HG03196 (cell line): Measurements from ENCODE around the gene FNDC5.

ENCODE experiments used
- ATAC-seq: cut with Tn5 transposase; IDR thresholded peaks from one replicate; pipeline ENCODE4 v1.9.1; 2021; ENCODE audit not compliant: unreplicated experiment

The FNDC5 gene

DNA sequence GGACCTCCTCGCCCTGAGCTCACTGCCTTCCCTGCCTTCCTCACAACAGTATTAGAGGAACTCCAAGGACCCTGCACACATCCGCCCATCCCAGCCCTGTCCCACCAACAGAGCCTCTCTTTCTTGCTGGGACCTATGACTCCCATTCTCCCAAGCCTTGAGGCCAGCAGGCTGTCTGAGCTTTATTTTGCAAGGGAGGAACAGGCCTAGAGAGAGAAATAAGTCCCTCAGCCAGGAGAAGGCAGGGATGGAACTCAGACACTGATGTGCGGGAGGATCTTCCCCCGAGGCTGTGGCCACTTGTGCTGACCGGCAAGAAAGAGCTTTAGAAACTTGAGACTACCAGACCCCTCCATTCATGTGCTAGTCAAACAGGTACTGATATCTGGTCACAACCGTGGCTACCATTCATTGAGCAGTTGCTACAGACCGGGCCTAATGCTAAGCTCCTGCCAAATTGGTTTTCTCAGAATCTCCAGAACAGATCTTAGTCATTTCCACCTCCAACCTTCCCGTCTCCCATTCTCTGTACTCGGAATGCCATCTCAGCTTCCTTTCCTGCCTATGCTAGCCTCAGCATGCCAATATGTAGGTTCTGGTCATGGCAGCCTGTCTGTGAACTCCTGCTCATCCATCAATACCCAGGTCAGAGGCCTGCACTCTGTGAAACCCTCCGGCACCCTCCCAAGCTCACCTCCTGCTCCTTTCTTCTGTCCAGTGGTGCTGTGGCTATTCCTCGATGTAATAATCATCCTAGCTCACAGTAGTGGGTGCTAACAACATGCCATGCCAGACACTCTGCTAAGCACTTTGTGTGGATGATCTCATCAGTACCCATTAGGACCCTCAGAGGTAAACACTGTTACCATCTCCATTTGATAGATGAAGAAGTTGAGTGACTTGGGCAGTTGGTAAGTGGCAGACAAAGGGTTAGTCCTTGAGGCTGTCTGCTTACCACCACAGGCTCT lies 26.7 kb upstream of the FNDC5 start:
- ATAC-seq = no peak

DNA sequence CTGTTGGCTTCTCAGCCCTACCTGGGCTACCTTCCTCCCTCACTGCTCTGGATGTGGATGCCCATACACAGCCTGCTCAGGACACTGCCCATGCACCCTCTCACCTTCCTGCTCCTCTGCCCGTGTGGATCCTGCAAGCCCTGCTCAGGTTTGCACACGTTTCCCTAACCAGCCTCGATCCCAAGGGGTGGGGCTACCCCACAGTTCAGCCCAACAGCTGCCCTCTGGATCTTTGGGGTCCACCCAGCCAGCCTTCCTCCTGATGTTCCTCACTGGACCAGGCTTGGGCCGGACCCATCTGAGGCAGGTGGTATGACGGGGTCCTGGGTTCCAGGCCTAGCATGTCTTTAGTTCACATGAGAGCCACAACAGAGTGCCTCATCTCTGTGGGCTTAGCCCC lies 25.7 kb upstream of the FNDC5 start:
- no peak for ATAC-seq

GRCh38 chr1:32895325-32896215 lies 24.9 kb upstream of the FNDC5 start:
- no peak for ATAC-seq

DNA sequence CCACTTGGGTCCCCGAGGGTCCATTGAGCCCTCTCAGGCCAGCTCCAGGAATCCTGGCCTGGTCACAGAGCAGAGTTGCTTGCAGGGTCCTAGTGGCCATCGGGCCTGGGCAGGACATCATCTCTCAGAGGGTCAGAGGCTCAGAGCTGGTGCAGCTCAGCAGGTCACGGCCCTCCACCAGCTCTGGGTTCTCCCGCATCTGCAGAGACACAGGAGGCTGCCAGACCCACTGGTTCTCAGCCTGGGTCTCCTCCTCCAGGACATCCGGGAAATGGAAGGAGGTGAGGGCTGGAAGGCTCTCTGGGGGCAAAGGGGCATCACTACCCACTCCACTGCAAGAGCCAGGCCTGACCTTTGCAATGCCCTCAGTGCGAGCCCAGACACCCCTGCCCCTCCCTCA lies 24.0 kb upstream of the FNDC5 start:
- no peak for ATAC-seq

DNA sequence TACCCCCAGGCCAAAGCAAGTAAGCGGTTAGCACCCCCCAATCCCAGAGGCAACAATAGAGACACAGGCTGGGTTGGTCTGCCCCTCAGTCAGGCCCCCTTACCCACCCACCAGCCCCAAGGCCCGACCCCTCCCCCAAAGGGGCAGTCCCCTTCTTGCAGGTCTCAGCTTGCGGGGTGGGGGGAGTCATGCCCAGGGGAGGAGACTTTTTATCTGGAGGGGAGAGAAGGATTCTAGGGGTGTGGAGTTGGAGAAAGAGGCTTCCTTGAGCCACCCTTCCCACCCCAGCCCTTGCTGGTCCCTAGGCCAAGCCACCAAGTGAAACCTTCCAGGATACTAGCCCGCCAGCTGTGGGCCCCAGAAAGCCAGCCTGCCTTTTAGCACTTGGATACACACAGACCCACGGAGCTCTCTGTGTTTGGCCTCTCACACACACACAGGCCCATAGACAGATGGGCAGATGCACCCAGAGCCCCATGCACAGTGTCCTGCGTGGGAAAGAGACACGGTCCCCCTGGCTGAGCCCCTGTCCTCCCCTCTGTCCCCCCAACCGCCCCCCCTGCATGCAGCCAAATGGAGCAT lies 23.4 kb upstream of the FNDC5 start:
- no peak for ATAC-seq

DNA sequence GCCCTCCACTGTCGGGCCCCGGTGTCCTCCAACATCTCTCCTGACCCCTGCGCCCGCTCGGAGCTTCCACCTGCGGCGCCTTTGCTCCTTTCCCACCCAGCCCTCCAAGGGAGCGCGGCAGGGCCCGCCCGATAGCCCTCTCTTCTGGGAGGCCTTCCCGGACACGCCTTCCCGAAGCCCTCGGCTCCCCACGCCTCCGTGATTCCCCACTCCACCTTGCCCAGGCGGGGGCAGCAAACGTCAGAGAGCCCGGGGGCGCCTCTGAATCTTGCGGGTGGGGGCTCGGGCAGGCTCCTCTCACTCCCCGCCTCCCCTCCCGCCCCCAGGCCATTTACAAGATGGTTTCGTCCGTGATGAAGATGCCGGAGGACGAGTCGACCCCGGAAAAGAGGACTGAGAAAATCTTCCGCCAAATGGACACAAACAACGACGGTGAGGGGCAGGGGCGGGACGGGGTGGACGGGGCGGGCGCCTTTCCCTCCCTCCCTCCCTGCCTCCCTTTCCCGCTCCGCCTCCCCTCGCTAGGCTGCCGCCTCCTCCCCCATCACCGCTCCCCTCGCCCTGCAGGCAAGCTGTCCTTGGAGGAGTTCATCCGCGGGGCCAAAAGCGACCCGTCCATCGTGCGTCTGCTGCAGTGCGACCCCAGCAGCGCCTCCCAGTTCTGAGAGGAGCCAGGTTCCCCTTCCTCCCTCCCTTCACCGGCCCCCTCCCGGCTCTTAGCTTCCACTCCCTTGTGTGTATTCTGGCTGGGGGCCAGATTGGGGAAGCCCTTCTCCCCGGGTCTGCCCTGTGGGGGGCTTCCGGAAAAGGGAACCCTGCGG lies 22.7 kb upstream of the FNDC5 start:
- no peak for ATAC-seq

DNA sequence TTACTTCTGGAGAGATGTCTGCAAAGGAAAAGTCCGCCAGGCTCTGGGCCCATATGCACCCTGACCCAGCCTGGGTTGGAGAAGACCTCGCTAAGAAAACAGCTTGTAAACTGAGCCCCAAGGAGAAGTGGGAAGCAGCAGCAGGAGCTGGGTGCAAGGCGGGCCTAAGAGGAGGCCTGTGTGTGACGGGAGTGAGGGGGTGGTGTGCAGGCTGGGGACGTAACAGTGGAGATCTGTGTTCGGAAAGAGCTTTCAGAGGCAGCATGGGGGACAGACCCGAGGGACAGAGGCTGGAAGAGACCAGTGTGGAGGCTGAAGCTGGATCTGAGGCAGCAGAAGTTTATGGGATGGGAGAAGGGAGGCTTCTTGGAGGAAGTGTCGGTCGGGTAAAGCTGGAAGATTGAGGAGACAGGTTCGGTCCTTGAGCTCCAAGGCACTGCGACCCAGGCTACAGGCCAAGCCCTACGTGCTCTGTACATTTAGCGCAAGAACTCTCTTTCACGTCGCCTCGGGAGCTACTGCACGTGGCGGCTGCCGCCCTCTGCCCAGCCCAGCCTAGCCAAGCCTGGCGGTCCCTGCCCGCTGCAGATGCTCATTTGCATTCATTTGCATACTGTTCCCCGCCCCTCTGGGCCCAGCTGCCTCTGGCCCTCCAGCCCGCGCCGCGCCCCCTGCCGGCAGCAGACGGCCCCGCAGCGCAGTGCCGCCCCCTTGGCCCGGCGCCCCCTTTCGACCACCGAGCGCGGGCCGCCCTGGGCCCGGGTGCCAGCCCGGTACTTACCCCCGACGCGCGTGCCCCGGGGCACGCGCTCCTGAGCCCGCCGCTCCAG lies 21.9 kb upstream of the FNDC5 start:
- no peak for ATAC-seq

- no peak for ATAC-seq
These were observed 20.9 kb upstream of the FNDC5 start for GRCh38 chr1:32891630-32892029.

DNA sequence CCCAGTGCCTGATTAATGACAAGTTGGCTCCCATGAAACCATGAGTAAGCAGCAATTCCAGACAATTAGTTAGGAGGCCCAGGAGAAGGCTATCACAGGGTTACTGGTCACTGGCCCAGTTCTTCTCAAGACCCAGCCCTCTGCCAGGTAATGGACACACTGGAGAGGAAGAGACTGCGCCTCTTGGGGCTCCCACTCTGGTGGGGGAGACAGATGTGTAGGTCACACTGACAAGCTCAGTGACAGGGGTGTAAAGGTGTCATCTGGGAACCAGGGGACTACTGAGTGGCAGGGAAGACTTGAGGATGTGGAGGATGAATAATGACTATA lies 20.5 kb upstream of the FNDC5 start:
- no peak for ATAC-seq

GRCh38 chr1:32890516-32891240 lies 20.0 kb upstream of the FNDC5 start:
- ATAC-seq = no peak

DNA sequence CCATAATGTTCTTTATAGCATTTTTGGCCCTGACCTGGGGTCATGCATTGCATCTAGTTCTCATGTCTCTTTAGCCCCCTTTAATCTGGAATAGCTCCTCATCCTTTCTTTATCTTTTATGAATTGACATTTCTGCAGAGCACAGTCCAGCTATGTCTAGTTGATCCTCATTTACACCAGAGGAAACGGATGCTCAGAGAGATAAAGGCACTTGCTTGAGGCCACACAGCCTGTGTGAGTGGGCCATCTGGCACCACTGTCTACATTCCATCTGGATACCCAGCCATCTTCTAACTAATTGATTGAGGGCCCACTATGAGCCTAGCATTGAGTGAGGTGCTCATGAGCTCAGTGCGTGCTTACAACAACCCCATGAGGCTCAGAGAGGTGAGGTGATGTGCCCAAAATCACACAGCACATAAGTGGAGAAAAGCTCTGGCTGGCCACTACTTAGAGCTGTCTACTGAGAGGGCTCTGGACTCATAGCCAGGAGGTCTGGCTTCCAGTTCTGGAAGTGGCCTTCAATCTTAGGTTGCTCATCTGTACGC lies 19.1 kb upstream of the FNDC5 start:
- ATAC-seq = no peak

- ATAC-seq = no peak
These were observed 18.1 kb upstream of the FNDC5 start for GRCh38 chr1:32888677-32889420.

DNA sequence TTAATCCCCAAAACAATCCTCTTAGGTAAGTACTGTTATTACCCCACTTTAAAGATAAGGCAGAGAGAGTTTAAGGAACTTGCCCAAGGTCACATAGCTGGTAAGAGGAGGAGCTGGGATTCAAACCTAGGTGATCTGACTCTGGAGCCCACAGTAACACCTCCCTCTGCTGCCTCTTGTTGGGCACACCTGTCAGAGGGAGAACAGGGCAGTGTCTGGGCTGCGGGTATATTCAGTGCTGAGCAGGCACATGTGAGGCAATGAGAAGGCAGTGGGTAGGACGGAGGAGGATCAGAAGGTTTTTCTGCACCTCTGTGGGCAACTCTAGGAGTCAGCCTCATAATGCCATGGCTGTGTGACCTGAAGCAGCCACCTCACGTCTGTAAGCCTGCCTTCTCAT lies 17.4 kb upstream of the FNDC5 start:
- ATAC-seq = no peak

GRCh38 chr1:32887623-32888022 lies 16.9 kb upstream of the FNDC5 start:
- ATAC-seq = no peak

GRCh38 chr1:32886828-32887414 lies 16.2 kb upstream of the FNDC5 start:
- ATAC-seq = no peak

DNA sequence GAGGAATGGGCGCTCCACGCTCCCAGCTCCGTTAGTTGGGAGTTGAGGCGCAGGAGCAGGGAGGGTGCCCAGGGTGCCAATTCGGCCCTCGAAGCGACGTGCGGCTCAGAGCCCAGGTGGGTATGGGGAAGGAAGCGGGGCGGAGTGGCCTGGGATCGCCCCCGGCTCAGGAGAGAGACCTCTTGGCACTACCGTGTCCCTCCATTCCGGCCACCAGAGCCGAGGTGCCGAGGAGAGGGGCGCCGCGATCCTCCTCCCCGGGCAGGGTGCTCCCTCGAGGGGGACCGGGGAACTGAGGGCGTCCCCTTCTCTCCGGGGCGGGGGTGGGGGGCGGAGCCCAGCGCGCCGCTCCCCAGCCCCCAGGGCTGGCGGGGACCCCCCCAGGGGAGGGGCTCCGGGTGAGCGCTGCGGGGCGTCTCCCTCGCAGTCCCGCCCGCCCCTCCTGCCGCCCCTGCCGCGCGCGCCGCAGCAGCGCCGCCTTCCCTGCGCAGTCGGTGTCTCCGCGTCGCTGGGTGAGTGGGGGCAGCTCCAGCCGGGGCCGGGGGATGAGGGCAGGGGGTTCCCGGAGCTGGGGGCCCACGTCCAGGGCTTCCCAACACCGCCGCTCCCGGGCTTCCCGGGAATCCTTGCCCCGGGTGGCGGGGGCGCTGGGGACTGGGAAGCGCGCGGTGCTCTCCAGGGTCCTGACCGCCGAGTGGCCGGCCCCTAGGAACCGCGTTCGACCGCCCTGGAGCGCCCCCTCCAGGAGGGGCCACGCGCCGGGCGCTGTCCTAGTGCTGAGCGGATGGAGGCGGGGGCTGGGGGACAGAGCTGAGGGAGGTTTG lies 15.5 kb upstream of the FNDC5 start, which contains the start of gene HPCA:
TSS of gene HPCA (plus strand) at position 488 of the 824 bp plus-strand sequence. CDS start 2,408 bp downstream, outside the sequence.
- no peak for ATAC-seq

DNA sequence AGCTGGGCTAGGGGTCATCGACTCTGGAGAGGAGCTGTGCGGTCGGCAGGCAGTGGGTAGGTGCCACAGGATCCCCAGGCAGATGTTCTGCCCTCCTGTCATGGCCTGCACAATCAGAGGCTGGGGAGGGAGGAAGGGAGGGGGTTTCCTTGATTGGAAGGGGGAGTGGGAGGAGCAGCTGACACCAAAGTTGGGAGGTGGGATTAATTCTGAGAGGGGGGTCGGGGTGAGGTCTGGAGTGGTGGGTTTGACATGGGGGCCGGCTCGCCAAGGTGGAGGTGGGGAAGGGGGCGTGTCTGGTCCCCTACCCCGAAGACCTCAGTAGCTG lies 14.9 kb upstream of the FNDC5 start:
- ATAC-seq = no peak
